Uterus (tissue), 2 donors: ENCODE data around the gene TMEM270.

Source experiments
- CTCF ChIP-seq, 4 experiments: fragments of 200-600 bp in 2 of 4; fragments of 450-650 bp in 2 of 4; sonication (generic) in 2 of 4; IDR thresholded peaks; one replicate each; pipeline ENCODE4 v1.5.1; 2016 to 2019; ENCODE audit warnings: antibody characterized with exemption in 4 of 4, mild to moderate bottlenecking in 2 of 4, moderate library complexity in 1 of 4
- POLR2A ChIP-seq, 2 donors: fragments of 450-650 bp; IDR thresholded peaks; one replicate each; pipeline ENCODE4 v1.6.1; 2016; ENCODE audit warnings: antibody characterized with exemption in 2 of 2, mild to moderate bottlenecking in 1 of 2, moderate library complexity in 1 of 2

DNA sequence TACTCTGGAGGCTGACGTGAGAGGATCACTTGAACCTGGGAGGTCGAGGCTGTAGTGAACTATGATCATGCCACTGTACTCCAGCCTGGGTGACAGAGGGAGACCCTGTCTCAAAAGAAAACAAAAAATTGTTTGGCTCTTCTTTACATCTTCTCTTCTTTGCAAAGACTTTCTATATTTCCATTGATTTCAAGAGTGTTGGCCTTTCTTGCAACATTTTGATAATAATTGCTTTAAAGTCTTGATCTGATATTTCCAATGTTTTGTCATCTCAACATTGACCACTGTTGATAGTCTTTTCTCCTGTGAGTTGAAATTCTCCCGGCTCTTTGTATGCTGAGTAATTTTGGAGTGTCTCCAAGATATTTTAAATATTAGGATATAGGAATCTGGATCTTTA is 48.0 kb upstream of the TMEM270 start:
- TF ChIP-seq CTCF (IDR thresholded peaks at IDR 0.05), result no peak
- TF ChIP-seq POLR2A (IDR thresholded peaks at IDR 0.05), result no peak
